Sigmoid colon (tissue), 7 donors: ENCODE results near the gene IPO11. TPM values are rescaled to one million over a fixed set of nuclear protein-coding genes. Genes with fewer than 3 reads are reported as not detected.

ENCODE experiments used
- DNase-seq: peaks from one replicate; pipeline ENCODE4 v3.0.0-alpha.2; 2019
- H3K27ac ChIP-seq, 4 donors: fragments of 200-600 bp; sonication (generic); one replicate each; pipeline ENCODE4 v1.5.1; 2016 to 2019; ENCODE audit warnings: mild to moderate bottlenecking in 1 of 4
- H3K27me3 ChIP-seq, 3 donors: fragments of 200-600 bp; sonication (generic); one replicate each; pipeline ENCODE4 v1.5.1; 2019; ENCODE audit warnings: mild to moderate bottlenecking in 1 of 3
- H3K36me3 ChIP-seq, 4 donors: fragments of 200-600 bp; sonication (generic); one replicate each; pipeline ENCODE4 v1.5.1; 2016 to 2019
- H3K4me1 ChIP-seq, 4 donors: fragments of 200-600 bp; sonication (generic); one replicate each; pipeline ENCODE4 v1.5.1; 2017 to 2019
- H3K4me3 ChIP-seq, 4 donors: fragments of 200-600 bp; sonication (generic); one replicate each; pipeline ENCODE4 v1.5.1; 2017 to 2019; ENCODE audit warnings: mild to moderate bottlenecking in 2 of 4, moderate library complexity in 1 of 4
- H3K9me3 ChIP-seq, 4 donors: fragments of 200-600 bp in 3 of 4; sonication (generic) in 3 of 4; one replicate each; pipeline versions ENCODE4 v1.5.1 to v1.6.1; 2013 to 2019
- EP300 ChIP-seq, 4 donors: sonication (generic); formaldehyde crosslinking; IDR thresholded peaks; one replicate each; pipeline ENCODE4 v1.6.1; 2017; ENCODE audit warnings: antibody characterized with exemption in 4 of 4
- POLR2A ChIP-seq, 2 donors: fragments of 450-650 bp; IDR thresholded peaks; one replicate each; pipeline ENCODE4 v1.6.1; 2016; ENCODE audit warnings: antibody characterized with exemption in 2 of 2, mild to moderate bottlenecking in 2 of 2, moderate library complexity in 2 of 2
- POLR2AphosphoS5 ChIP-seq, 4 donors: sonication (generic); formaldehyde crosslinking; IDR thresholded peaks; one replicate each; pipeline ENCODE4 v1.6.1; 2017; ENCODE audit warnings: antibody characterized with exemption in 4 of 4
- WGBS, 2 donors: extraction: QIAGEN DNeasy Blood & Tissue Kit; methylation state at CpG; one replicate each; pipeline ENCODE4 v1.1.7; 2013; 5-methylcytosine and 5-hydroxymethylcytosine counted together
- intact Hi-C: fragments of 100-400 bp; cut with DNase I; formaldehyde crosslinking; loops from one replicate; pipeline ENCODE4 v1.15.1; 2023
- polyA plus RNA-seq, 3 donors: library from polyadenylated mRNA; stranded (reverse); fragments of 200-250 nt; gene quantifications; one replicate each; pipeline ENCODE4 v1.2.3, GENCODE V29; 2013
- total RNA-seq, 4 donors: library from RNA; depleted of rRNA; stranded (reverse); fragments of >200 nt; gene quantifications; one replicate each; pipeline ENCODE4 v1.1.0, GENCODE V29; 2016
- TF ChIP-seq, protein P1 (sequence below), 4 experiments: fragments of 450-650 bp in 3 of 4; fragments of 200-600 bp in 1 of 4; IDR thresholded peaks; one replicate each; pipeline ENCODE4 v1.5.1; 2016 to 2019; ENCODE audit warnings: antibody characterized with exemption in 4 of 4, mild to moderate bottlenecking in 3 of 4, moderate library complexity in 2 of 4
- donor health status: healthy with polysubstance abuse.
- donor health status: Bipolar disorder and iron deficiency.
- donor health status: healthy.

Gene IPO11
- total and polyA plus RNA-seq, 7 donors = 5.3 to 38.8 (median 20.9) TPM

DNA sequence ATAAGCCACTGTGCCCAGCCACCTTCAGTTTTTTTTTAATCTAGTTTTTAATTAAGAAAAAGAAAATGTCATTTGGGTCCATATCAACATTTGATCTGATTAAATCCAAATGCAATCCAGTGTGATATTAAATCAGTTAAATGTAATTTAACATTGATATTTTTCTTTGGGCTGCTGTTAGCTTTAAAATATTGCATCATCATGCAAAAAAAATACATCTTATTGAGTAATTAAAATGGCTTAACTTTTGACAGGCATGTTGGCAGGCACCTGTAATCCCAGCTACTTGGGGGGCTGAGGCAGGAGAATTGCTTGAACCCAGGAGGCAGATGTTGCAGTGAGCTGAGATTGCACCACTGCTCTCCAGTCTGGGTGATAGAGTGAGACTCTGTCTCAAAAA lies 143.4 kb downstream of the IPO11 start:
- Histone ChIP-seq H3K4me3 (no peak overlapping the region), H3K27me3 (no peaks in the 10 kb centered on the region), H3K4me1 (no peaks in the 10 kb centered on the region), H3K27ac (no peak overlapping the region), H3K9me3 (no peaks in the 10 kb centered on the region), H3K36me3 (peaks cover 0 to 26% (median 0%) of the 10 kb centered on the region in 4 donors)
- intact Hi-C loops = no loop called here
- TF ChIP-seq, protein P1, sequence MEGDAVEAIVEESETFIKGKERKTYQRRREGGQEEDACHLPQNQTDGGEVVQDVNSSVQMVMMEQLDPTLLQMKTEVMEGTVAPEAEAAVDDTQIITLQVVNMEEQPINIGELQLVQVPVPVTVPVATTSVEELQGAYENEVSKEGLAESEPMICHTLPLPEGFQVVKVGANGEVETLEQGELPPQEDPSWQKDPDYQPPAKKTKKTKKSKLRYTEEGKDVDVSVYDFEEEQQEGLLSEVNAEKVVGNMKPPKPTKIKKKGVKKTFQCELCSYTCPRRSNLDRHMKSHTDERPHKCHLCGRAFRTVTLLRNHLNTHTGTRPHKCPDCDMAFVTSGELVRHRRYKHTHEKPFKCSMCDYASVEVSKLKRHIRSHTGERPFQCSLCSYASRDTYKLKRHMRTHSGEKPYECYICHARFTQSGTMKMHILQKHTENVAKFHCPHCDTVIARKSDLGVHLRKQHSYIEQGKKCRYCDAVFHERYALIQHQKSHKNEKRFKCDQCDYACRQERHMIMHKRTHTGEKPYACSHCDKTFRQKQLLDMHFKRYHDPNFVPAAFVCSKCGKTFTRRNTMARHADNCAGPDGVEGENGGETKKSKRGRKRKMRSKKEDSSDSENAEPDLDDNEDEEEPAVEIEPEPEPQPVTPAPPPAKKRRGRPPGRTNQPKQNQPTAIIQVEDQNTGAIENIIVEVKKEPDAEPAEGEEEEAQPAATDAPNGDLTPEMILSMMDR (IDR thresholded peaks at IDR 0.05) = no peak
- TF ChIP-seq POLR2AphosphoS5 (IDR thresholded peaks at IDR 0.05) = no peak
- no peak for TF ChIP-seq EP300 (IDR thresholded peaks at IDR 0.05)
- DNase-seq = no peak

DNA sequence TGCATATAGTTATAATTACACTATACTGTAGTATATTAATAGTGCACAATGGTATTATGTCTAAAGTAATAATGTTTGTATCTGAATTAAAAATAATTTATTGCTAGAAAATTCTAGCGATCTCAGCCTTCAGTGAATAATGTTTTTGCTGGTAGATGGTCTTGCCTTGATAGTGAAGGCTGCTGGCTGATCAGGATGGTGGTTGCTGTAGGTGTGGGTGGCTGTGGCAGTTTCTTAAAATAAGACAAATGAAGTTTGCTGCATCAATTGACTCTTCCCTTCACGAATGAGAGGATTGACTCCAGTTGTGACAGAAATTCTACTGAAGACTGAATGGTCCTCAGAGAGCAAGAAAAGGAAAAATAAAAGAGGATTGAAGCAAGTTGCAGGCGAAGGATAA lies 146.4 kb downstream of the IPO11 start:
- intact Hi-C loops = no loop called here
- 94 to 96% methylated on average over 3 of the region's 3 CpGs for WGBS, 2 donors
- Histone ChIP-seq H3K27me3 (no peaks in the 10 kb centered on the region), H3K4me1 (no peaks in the 10 kb centered on the region), H3K4me3 (no peak overlapping the region), H3K36me3 (peaks cover 0 to 41% (median 0%) of the 10 kb centered on the region in 4 donors), H3K27ac (no peak overlapping the region), H3K9me3 (no peaks in the 10 kb centered on the region)
- TF ChIP-seq EP300 (IDR thresholded peaks at IDR 0.05) (no peak), POLR2AphosphoS5 (IDR thresholded peaks at IDR 0.05) (no peak), POLR2A (IDR thresholded peaks at IDR 0.05) (no peak)
- TF ChIP-seq, protein P1 (IDR thresholded peaks at IDR 0.05) = no peak
- no peak for DNase-seq

DNA sequence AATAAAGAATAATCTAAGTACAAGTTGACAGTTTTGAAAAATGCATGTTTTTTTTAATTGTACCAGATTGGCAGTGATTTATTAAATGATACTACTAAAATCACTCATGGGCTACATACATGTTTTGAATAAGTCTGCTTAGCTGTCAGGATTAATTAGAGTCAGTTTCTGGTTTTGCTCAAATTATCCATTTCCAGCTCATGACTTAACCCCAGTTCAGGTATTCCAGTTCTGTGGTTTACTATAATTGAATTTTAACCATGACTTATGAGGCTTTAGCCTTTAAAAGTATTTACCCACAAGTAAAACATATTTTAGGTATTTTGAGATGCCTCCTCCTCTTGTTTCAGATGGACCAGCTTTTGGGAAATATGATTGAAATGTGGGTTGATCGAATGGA lies 148.2 kb downstream of the IPO11 start:
- WGBS, 2 donors = 92 to 100% methylated on average over 1 of the region's 1 CpG
- Histone ChIP-seq H3K4me3 (no peak overlapping the region), H3K27ac (no peak overlapping the region), H3K9me3 (peaks cover 0 to 3% (median 0%) of the 10 kb centered on the region in 4 donors), H3K27me3 (no peaks in the 10 kb centered on the region), H3K36me3 (peaks cover 0 to 40% (median 0%) of the 10 kb centered on the region in 4 donors), H3K4me1 (no peaks in the 10 kb centered on the region)
- TF ChIP-seq POLR2AphosphoS5 (IDR thresholded peaks at IDR 0.05) = no peak
- TF ChIP-seq EP300 (IDR thresholded peaks at IDR 0.05) = no peak
- TF ChIP-seq, protein P1 (IDR thresholded peaks at IDR 0.05) = no peak
- no peak for TF ChIP-seq POLR2A (IDR thresholded peaks at IDR 0.05)
- no peak for DNase-seq
- intact Hi-C loops = no loop called here

DNA sequence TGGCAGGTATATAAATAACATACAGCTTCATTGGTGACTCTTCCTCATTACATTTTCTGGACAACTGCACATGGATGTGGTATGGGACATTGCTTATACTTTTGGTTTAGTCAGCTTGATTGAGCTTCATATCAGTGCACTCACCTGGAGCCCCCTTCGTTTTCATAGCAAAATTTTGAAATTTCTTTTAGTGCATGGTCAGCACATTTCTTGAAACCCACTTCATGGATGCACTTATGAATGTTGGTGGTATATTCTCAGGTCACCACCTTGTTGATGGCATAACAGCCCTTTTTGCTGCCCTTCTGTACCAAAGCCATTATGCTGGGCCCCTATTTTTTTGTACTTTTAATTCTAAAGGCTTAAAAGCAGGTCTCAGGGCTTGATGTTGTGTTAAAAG lies 149.3 kb downstream of the IPO11 start:
- H3K36me3 ChIP-seq = peaks cover 0 to 47% (median 2%) of the 10 kb centered on the region in 4 donors
- intact Hi-C loops = no loop called here
- H3K27me3 ChIP-seq = no peaks in the 10 kb centered on the region

More for the DNA sequence above, 149.3 kb downstream of the IPO11 start:
- no peak for TF ChIP-seq EP300 (IDR thresholded peaks at IDR 0.05)
- no peak for TF ChIP-seq POLR2AphosphoS5 (IDR thresholded peaks at IDR 0.05)
- TF ChIP-seq POLR2A (IDR thresholded peaks at IDR 0.05) = no peak
- TF ChIP-seq, protein P1 (IDR thresholded peaks at IDR 0.05) = no peak
- WGBS, 2 donors = 98 to 99% methylated on average over 1 of the region's 1 CpG
- H3K4me3 ChIP-seq = no peak overlapping the region
- no peaks in the 10 kb centered on the region for H3K4me1 ChIP-seq
- H3K27ac ChIP-seq = no peak overlapping the region
- DNase-seq = no peak
- peaks cover 0 to 3% (median 1%) of the 10 kb centered on the region in 4 donors for H3K9me3 ChIP-seq
